H1 (cell line): ENCODE data around the gene TBC1D2. TPM values are rescaled to one million over a fixed set of nuclear protein-coding genes. Genes with fewer than 3 reads are reported as not detected.

Experiments used
- CTCF ChIA-PET: fragments of 300-600 bp; sonication (Branson Sonifier 250); formaldehyde crosslinking; loops from one replicate; lab custom pipeline; 2021; ENCODE audit not compliant: partially characterized antibody; lab: Charles Lee
- POLR2A ChIA-PET: fragments of 300-600 bp; sonication (Branson Sonifier 250); formaldehyde crosslinking; loops from one replicate; lab custom pipeline; 2021; ENCODE audit warnings: inconsistent platforms; ENCODE audit not compliant: partially characterized antibody; lab: Charles Lee
- DNase-seq, 2 experiments: peaks; one replicate each; pipeline versions ENCODE4 v3.0.0 to v3.0.0-alpha.2; 2010 to 2022; ENCODE audit warnings: low spot score in 2 of 2, low read depth in 1 of 2, mixed read lengths in 1 of 2
- FAIRE-seq: peaks from 2 replicates; lab custom pipeline; 2011; peaks lifted over from hg19 to GRCh38; lab: Jason Lieb, UNC
- H2AFZ ChIP-seq: 2 replicates; pipeline ENCODE4 v1.8.1; 2012; ENCODE audit warnings: low read length, inconsistent platforms
- H2AK5ac ChIP-seq: 2 replicates; pipeline ENCODE4 v1.6.1; 2013; ENCODE audit warnings: low read depth, low read length
- H2BK120ac ChIP-seq: replicated peaks from 2 replicates; pipeline ENCODE3; 2013; ENCODE audit warnings: low read depth, low read length, inconsistent platforms
- H2BK12ac ChIP-seq: 2 replicates; pipeline ENCODE4 v1.6.1; 2013; ENCODE audit warnings: low read depth, low read length
- H2BK15ac ChIP-seq: 2 replicates; pipeline ENCODE4 v1.6.1; 2013; ENCODE audit warnings: low read length
- H2BK20ac ChIP-seq: 2 replicates; pipeline ENCODE4 v1.6.1; 2013; ENCODE audit warnings: low read length
- H2BK5ac ChIP-seq: 2 replicates; pipeline ENCODE4 v1.6.1; 2013; ENCODE audit warnings: low read depth, low read length
- H3K14ac ChIP-seq: 2 replicates; pipeline ENCODE4 v1.6.1; 2013; ENCODE audit warnings: inconsistent platforms; ENCODE audit not compliant: insufficient read length
- H3K18ac ChIP-seq: 2 replicates; pipeline ENCODE4 v1.6.1; 2013; ENCODE audit warnings: low read length; ENCODE audit errors: extremely low read depth
- H3K23ac ChIP-seq: 2 replicates; pipeline ENCODE4 v1.6.1; 2013; ENCODE audit warnings: inconsistent platforms; ENCODE audit not compliant: insufficient read length
- H3K23me2 ChIP-seq: 2 replicates; pipeline ENCODE4 v1.6.1; 2013; ENCODE audit warnings: low read depth, low read length
- H3K27ac ChIP-seq: 2 replicates; pipeline ENCODE4 v1.6.1; 2011; ENCODE audit warnings: low read depth, low read length, inconsistent platforms
- H3K27me3 ChIP-seq, 4 experiments: replicated peaks in 1 of 4; 1 replicate in 1 of 4; 2 replicates in 3 of 4; pipeline versions ENCODE4 v1.6.1 to v1.8.1; 2011 to 2013; ENCODE audit warnings: low read length in 3 of 4, mild to moderate bottlenecking in 3 of 4, inconsistent platforms in 2 of 4, mixed read lengths in 2 of 4, moderate library complexity in 1 of 4; ENCODE audit not compliant: control insufficient read depth in 3 of 4, insufficient read depth in 3 of 4; ENCODE audit errors: extremely low read depth in 1 of 4
- H3K36me3 ChIP-seq, 4 experiments: 2 replicates each; pipeline versions ENCODE4 v1.6.1 to v1.8.1; 2011 to 2013; ENCODE audit warnings: mild to moderate bottlenecking in 4 of 4, low read length in 3 of 4, moderate library complexity in 2 of 4, control low read depth in 1 of 4, inconsistent platforms in 1 of 4; ENCODE audit not compliant: insufficient read depth in 4 of 4, control insufficient read depth in 2 of 4
- H3K4ac ChIP-seq: replicated peaks from 2 replicates; pipeline ENCODE3; 2013; ENCODE audit warnings: low read length, low read depth, mixed read lengths, inconsistent platforms; ENCODE audit not compliant: insufficient read length
- H3K4me1 ChIP-seq, 4 experiments: replicated peaks in 1 of 4; 1 replicate in 1 of 4; 2 replicates in 3 of 4; pipeline versions ENCODE4 v1.6.1 to v1.8.1; 2011 to 2013; ENCODE audit warnings: low read length in 3 of 4, inconsistent platforms in 2 of 4, mixed read lengths in 1 of 4; ENCODE audit not compliant: insufficient read depth in 4 of 4, control insufficient read depth in 3 of 4
- H3K4me2 ChIP-seq, 2 experiments: 2 replicates each; pipeline versions ENCODE4 v1.6.1 to v1.8.1; 2011 to 2013; ENCODE audit warnings: low read depth in 2 of 2, low read length in 2 of 2, control low read depth in 1 of 2, inconsistent platforms in 1 of 2, mild to moderate bottlenecking in 1 of 2; ENCODE audit not compliant: insufficient read depth in 1 of 2
- H3K4me3 ChIP-seq, 4 experiments: fragments of 200-600, 300-600 bp in 1 of 4; sonication (generic), shearing (Covaris generic), sonication (Bioruptor Twin) in 1 of 4; 2 replicates each; pipeline versions ENCODE4 v1.5.1 to v1.8.1; 2011 to 2016; ENCODE audit warnings: low read length in 4 of 4, low read depth in 3 of 4, control low read depth in 2 of 4, inconsistent platforms in 2 of 4, mild to moderate bottlenecking in 2 of 4, mixed read lengths in 1 of 4, moderate library complexity in 1 of 4; ENCODE audit not compliant: insufficient read depth in 2 of 4; ENCODE audit errors: extremely low read depth in 1 of 4
- H3K56ac ChIP-seq: replicated peaks from 2 replicates; pipeline ENCODE3; 2013; ENCODE audit warnings: low read depth, mild to moderate bottlenecking, mixed read lengths, low read length, inconsistent platforms; ENCODE audit not compliant: insufficient read length
- H3K79me1 ChIP-seq: 2 replicates; pipeline ENCODE4 v1.6.1; 2013; ENCODE audit warnings: low read depth, low read length, control low read depth
- H3K79me2 ChIP-seq, 2 experiments: 2 replicates each; pipeline versions ENCODE4 v1.6.1 to v1.8.1; 2012 to 2013; ENCODE audit warnings: low read length in 2 of 2, mild to moderate bottlenecking in 2 of 2, inconsistent platforms in 1 of 2; ENCODE audit not compliant: insufficient read depth in 2 of 2, control insufficient read depth in 1 of 2
- H3K9ac ChIP-seq, 4 experiments: replicated peaks in 1 of 4; 1 replicate in 1 of 4; 2 replicates in 3 of 4; pipeline versions ENCODE4 v1.6.1 to v1.8.1; 2011 to 2013; ENCODE audit warnings: low read depth in 3 of 4, low read length in 3 of 4, control low read depth in 2 of 4, mild to moderate bottlenecking in 2 of 4, moderate library complexity in 2 of 4, inconsistent platforms in 1 of 4; ENCODE audit errors: extremely low read depth in 1 of 4
- H3K9me3 ChIP-seq, 2 experiments: 2 replicates each; pipeline versions ENCODE4 v1.6.1 to v1.8.1; 2012 to 2013; ENCODE audit warnings: mild to moderate bottlenecking in 2 of 2, moderate library complexity in 2 of 2, control low read depth in 1 of 2, inconsistent platforms in 1 of 2, low read depth in 1 of 2, low read length in 1 of 2, mixed read lengths in 1 of 2; ENCODE audit not compliant: insufficient read depth in 2 of 2
- H4K20me1 ChIP-seq, 2 experiments: replicated peaks in 1 of 2; 2 replicates each; pipeline versions ENCODE3 to v1.8.1; 2011 to 2013; ENCODE audit warnings: inconsistent platforms in 2 of 2, low read length in 2 of 2, mild to moderate bottlenecking in 1 of 2; ENCODE audit not compliant: insufficient read depth in 2 of 2, control insufficient read depth in 1 of 2
- H4K5ac ChIP-seq: 2 replicates; pipeline ENCODE4 v1.6.1; 2013; ENCODE audit warnings: low read length, low read depth, mixed read lengths, inconsistent platforms; ENCODE audit not compliant: insufficient read length
- H4K8ac ChIP-seq: 2 replicates; pipeline ENCODE4 v1.8.0; 2013; ENCODE audit warnings: mild to moderate bottlenecking, moderate library complexity, low read length, inconsistent platforms; ENCODE audit not compliant: insufficient read depth; ENCODE audit errors: extremely low read depth
- H4K91ac ChIP-seq: replicated peaks from 2 replicates; pipeline ENCODE3; 2013; ENCODE audit warnings: low read length, mixed read lengths, inconsistent platforms; ENCODE audit not compliant: insufficient read length
- ASH2L ChIP-seq: fragments of 200-600, 300-600 bp; sonication (generic); IDR thresholded peaks from one replicate; pipeline ENCODE4 v1.7.1; 2017; ENCODE audit warnings: low read length
- BACH1 ChIP-seq: IDR thresholded peaks from 2 replicates; pipeline ENCODE4 v1.6.1; 2012; ENCODE audit warnings: low read length, improper control_type of control experiment
- CEBPB ChIP-seq: IDR thresholded peaks from 2 replicates; pipeline ENCODE4 v1.6.1; 2012; ENCODE audit warnings: low read depth, low read length
- CHD2 ChIP-seq: IDR thresholded peaks from 2 replicates; pipeline ENCODE4 v1.6.1; 2012; ENCODE audit warnings: low read length, improper control_type of control experiment
- EGR1 ChIP-seq: IDR thresholded peaks from 2 replicates; pipeline ENCODE4 v1.6.1; 2011; ENCODE audit warnings: low read depth, low read length, borderline replicate concordance
- EP300 ChIP-seq, 2 experiments: IDR thresholded peaks; 1 replicate in 1 of 2; 2 replicates in 1 of 2; pipeline ENCODE4 v1.6.1; 2011 to 2012; ENCODE audit warnings: low read depth in 2 of 2, low read length in 2 of 2, mild to moderate bottlenecking in 2 of 2, borderline replicate concordance in 1 of 2, inconsistent platforms in 1 of 2, moderate library complexity in 1 of 2
- FOSL1 ChIP-seq: IDR thresholded peaks from 2 replicates; pipeline ENCODE4 v1.6.1; 2011; ENCODE audit warnings: mild to moderate bottlenecking, low read depth, low read length, moderate library complexity; ENCODE audit not compliant: insufficient read depth
- GABPA ChIP-seq: IDR thresholded peaks from 2 replicates; pipeline ENCODE4 v1.6.1; 2011; ENCODE audit warnings: mild to moderate bottlenecking, low read length, moderate library complexity, borderline replicate concordance; ENCODE audit not compliant: insufficient read depth
- JUN ChIP-seq: IDR thresholded peaks from 2 replicates; pipeline ENCODE4 v1.6.1; 2011; ENCODE audit warnings: low read depth, mild to moderate bottlenecking, improper control_type of control experiment, low read length
- NRF1 ChIP-seq: IDR thresholded peaks from 2 replicates; pipeline ENCODE4 v1.6.1; 2011; ENCODE audit warnings: mild to moderate bottlenecking, low read depth, low read length, improper control_type of control experiment
- PHF8 ChIP-seq: fragments of 200-600 bp; sonication (generic); conservative IDR thresholded peaks from 2 replicates; pipeline ENCODE4 v1.7.1; 2012; ENCODE audit warnings: low read depth, mild to moderate bottlenecking, inconsistent platforms, low read length, moderate library complexity
- POLR2AphosphoS5 ChIP-seq: IDR thresholded peaks from 2 replicates; pipeline ENCODE4 v1.6.1; 2011; ENCODE audit warnings: low read depth, low read length
- SAP30 ChIP-seq: fragments of 300-600 bp; sonication (generic); IDR thresholded peaks from 2 replicates; pipeline ENCODE4 v1.7.1; 2012; ENCODE audit warnings: low read length, moderate library complexity, mild to moderate bottlenecking, inconsistent platforms; ENCODE audit not compliant: insufficient read depth, insufficient replicate concordance
- TCF12 ChIP-seq: IDR thresholded peaks from 2 replicates; pipeline ENCODE4 v1.6.1; 2011; ENCODE audit warnings: low read depth, mild to moderate bottlenecking, low read length
- WGBS, 2 experiments: shearing (Covaris generic) in 1 of 2; methylation state at CpG; one replicate each; pipeline versions ENCODE4 v1.1.6 to v1.1.7; 2013 to 2015; ENCODE audit warnings: low lambda C conversion rate in 2 of 2, mixed read lengths in 2 of 2, inconsistent platforms in 1 of 2, low coverage in 1 of 2, missing lambda C conversion rate in 1 of 2; ENCODE audit not compliant: insufficient replicate concordance in 2 of 2, insufficient coverage in 1 of 2, insufficient read length in 1 of 2; ENCODE audit errors: extremely low coverage in 1 of 2, missing lambda C conversion rate in 1 of 2; 5-methylcytosine and 5-hydroxymethylcytosine counted together
- polyA plus RNA-seq, 7 experiments: library from polyadenylated mRNA; depleted of rRNA in 3 of 7; stranded (reverse) in 5 of 7; unstranded in 2 of 7; fragments of >200 nt in 5 of 7; fragments of 200-250 nt in 2 of 7; gene quantifications; 1 replicate in 5 of 7; 2 replicates in 1 of 7; 4 replicates in 1 of 7; pipeline versions ENCODE4 v1.2.1 to v1.2.3, GENCODE V29; 2011 to 2013; ENCODE audit warnings: missing spikeins in 2 of 7, mixed read lengths in 2 of 7
- total RNA-seq: library from RNA; stranded (reverse); fragmentation: NEBNext Ultra II Directional; extraction: Animal tissue kit (Norgen Biotek cat#: 25700); gene quantifications from 2 replicates; pipeline ENCODE4 v1.2.1, GENCODE V29; 2021

TBC1D2 gene
- total and polyA plus RNA-seq, 2 of the 8 experiments (the other 6 are each of a cell fraction or from before 2014, with no cell fraction given) = 7.4 TPM

- DNase-seq = no peak
- WGBS, 2 experiments = 97% methylated on average over 3 of the region's 3 CpGs; no CpG with 5 or more reads in 1 of the 2 experiments
- H3K4me2 ChIP-seq = no peak overlapping the region
- TF ChIP-seq TCF12 = no peak
- TF ChIP-seq POLR2AphosphoS5 = no peak
- TF ChIP-seq JUN = no peak
- TF ChIP-seq CEBPB = no peak
- TF ChIP-seq NRF1 = no peak
- no peak for TF ChIP-seq CHD2
- TF ChIP-seq BACH1 = no peak
- no peak for TF ChIP-seq FOSL1
- no peak for TF ChIP-seq EP300 (IDR thresholded peaks at IDR 0.05; ENCODE audit: borderline replicate concordance in 1 of 2, low read depth in 2 of 2, low read length in 2 of 2)
- no peak for TF ChIP-seq EGR1
- no peak for TF ChIP-seq SAP30
- no peak for TF ChIP-seq GABPA
- no peak for TF ChIP-seq PHF8
- no peak for TF ChIP-seq ASH2L
These were observed 4.3 kb upstream of the TBC1D2 start for GRCh38 chr9:98259791-98260190.

More at GRCh38 chr9:98259791-98260190, 4.3 kb upstream of the TBC1D2 start:
- Histone ChIP-seq H2BK20ac (no peak overlapping the region), H4K5ac (no peak overlapping the region), H3K36me3 (no peaks in the 10 kb centered on the region), H2BK120ac (no peak overlapping the region), H4K8ac (no peak overlapping the region), H2BK5ac (no peak overlapping the region), H3K79me2 (peaks cover 0 to under 1% of the 10 kb centered on the region in 2 experiments; a peak in 1 of 4 replicates), H3K23ac (no peak overlapping the region), H4K91ac (no peak overlapping the region), H3K27me3 (no peaks in the 10 kb centered on the region), H3K4ac (no peak overlapping the region), H3K18ac (no peak overlapping the region), H2BK12ac (no peak overlapping the region), H3K27ac (no peak overlapping the region), H4K20me1 (peaks cover 0 to 1% of the 10 kb centered on the region in 2 experiments), H3K4me3 (no peak overlapping the region), H3K56ac (no peak overlapping the region), H3K79me1 (peaks cover 2% of the 10 kb centered on the region; the same call in 1 of the 2 replicates), H3K14ac (no peak overlapping the region), H2AFZ (no peak overlapping the region), H2BK15ac (no peak overlapping the region), H3K4me1 (peaks cover 0 to 3% (median 1%) of the 10 kb centered on the region in 4 experiments; a peak in 4 of 7 replicates), H3K23me2 (peaks cover 13% of the 10 kb centered on the region; the same call in 1 of the 2 replicates), H3K9me3 (no peaks in the 10 kb centered on the region), H2AK5ac (no peak overlapping the region), H3K9ac (no peak overlapping the region)
- ChIA-PET CTCF (interaction anchor here (0.9 to 2.7 kb wide), 12 partner anchors 18 to 188 kb away, joined by 3 to 12 read pairs (median 6); no protein-coding TSS in a partner anchor), POLR2A (no interaction called here)
- no peak for FAIRE-seq
